ENCODE measurements around the gene TCN2. TPM values are rescaled to one million over a fixed set of nuclear protein-coding genes. Genes with fewer than 3 reads are reported as not detected.
"Not testable (repeated sequence)": the region's sequence is repeated elsewhere in the genome, so short reads cannot be mapped to it uniquely, and the experiment has no call there.

The TCN2 gene
- total RNA-seq, 1 experiment from 2014 or later = 2.0 TPM

GRCh38 chr22:30609260-30610185 lies 2.5 kb downstream of the TCN2 start:
- DNase-seq (ENCODE audit: low read depth) = peak; percentile 81

DNA sequence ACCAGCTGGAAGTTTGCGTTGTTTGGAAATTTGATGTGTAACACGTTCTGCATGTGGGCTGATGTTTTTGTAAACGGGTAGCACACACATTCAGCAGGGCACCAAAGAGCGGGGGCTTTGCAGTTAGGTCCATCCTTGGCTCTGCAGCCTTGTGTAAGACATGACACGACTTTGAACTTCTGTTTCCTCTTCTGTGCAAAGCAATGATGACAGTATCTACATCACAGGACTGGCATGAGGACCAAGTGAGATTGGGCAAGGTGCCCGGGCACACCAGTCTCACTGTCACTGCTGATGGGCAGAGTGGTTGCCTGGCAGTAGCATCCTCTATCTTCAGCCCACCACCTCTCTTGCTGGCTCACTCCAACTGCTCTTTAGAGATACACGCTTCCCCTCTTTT lies 3.3 kb downstream of the TCN2 start:
- no peak for DNase-seq (ENCODE audit: low read depth)

DNA sequence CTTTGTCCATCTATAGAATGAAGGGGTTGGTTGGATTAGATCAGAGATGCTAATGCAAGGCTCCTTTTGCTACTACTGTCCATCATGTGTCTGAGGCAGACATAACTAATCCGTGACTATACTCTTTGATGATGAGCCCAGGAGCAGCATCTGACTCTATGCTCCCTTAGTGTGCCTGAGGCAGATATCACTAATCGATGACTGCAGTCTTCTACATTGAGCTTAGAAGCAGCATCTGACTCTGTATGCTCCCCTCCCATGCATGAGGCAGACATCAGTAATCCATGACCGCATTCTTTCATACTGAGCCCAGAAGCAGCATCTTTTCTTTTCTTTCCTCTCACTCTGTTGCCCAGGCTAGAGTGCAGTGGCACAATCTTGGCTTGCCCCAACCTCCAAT lies 4.2 kb downstream of the TCN2 start:
- no peak for DNase-seq (ENCODE audit: low read depth)

DNA sequence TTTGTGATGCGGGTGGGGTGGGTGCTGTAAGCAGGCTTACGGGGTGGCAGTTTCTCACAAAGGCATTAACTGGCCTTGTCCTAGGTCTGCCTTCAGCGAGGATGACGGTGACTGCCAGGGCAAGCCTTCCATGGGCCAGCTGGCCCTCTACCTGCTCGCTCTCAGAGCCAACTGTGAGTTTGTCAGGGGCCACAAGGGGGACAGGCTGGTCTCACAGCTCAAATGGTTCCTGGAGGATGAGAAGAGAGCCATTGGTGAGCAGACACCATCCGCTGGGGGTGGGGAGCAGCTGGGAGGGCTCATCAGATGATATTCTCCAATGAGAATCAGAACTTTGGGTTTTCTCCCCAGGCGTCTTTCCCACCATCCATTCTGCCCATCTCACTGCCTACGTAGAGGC lies 5.8 kb downstream of the TCN2 start:
- no peak for DNase-seq (ENCODE audit: low read depth)

GRCh38 chr22:30614268-30614667 lies 7.3 kb downstream of the TCN2 start:
- no peak for DNase-seq (ENCODE audit: low read depth)

- no peak for DNase-seq (ENCODE audit: low read depth)
These were observed 7.9 kb downstream of the TCN2 start for GRCh38 chr22:30614879-30615278.

GRCh38 chr22:30615543-30615954 lies 8.6 kb downstream of the TCN2 start:
- DNase-seq (ENCODE audit: low read depth) = no peak

GRCh38 chr22:30617819-30618218 lies 10.8 kb downstream of the TCN2 start:
- no peak for DNase-seq (ENCODE audit: low read depth)

- not testable (repeated sequence) for DNase-seq (ENCODE audit: low read depth)
These were observed 12.9 kb downstream of the TCN2 start for GRCh38 chr22:30619909-30620308.

DNA sequence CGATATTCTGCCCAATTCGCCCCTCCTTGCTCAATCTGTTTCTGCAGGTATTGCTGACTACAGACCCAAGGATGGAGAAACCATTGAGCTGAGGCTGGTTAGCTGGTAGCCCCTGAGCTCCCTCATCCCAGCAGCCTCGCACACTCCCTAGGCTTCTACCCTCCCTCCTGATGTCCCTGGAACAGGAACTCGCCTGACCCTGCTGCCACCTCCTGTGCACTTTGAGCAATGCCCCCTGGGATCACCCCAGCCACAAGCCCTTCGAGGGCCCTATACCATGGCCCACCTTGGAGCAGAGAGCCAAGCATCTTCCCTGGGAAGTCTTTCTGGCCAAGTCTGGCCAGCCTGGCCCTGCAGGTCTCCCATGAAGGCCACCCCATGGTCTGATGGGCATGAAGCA lies 19.4 kb downstream of the TCN2 start:
- no peak for DNase-seq (ENCODE audit: low read depth)

DNA sequence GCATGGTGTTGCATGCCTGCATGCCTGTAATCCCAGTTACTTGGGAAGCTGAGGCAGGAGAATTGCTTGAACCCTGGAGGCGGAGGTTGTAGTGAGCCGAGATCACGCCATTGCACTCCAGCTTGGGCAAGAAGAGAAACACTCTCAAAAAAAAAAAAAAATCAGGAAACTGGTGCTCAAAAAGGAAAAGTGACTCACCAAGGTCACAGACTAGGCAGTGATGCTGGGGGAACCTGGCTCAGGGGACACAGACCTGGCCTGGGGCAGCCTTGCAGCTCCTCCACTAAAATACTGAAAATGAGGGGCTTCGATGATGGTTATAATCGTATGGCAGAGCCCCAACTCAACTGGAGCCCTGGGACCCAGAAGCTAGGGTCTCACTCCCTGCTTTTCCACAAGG lies 20.5 kb downstream of the TCN2 start:
- no peak for DNase-seq (ENCODE audit: low read depth)

- DNase-seq (ENCODE audit: low read depth) = no peak
These were observed 21.5 kb downstream of the TCN2 start for GRCh38 chr22:30628491-30628890.

- DNase-seq (ENCODE audit: low read depth) = not testable (repeated sequence)
These were observed 24.5 kb downstream of the TCN2 start for GRCh38 chr22:30631469-30631868.

DNA sequence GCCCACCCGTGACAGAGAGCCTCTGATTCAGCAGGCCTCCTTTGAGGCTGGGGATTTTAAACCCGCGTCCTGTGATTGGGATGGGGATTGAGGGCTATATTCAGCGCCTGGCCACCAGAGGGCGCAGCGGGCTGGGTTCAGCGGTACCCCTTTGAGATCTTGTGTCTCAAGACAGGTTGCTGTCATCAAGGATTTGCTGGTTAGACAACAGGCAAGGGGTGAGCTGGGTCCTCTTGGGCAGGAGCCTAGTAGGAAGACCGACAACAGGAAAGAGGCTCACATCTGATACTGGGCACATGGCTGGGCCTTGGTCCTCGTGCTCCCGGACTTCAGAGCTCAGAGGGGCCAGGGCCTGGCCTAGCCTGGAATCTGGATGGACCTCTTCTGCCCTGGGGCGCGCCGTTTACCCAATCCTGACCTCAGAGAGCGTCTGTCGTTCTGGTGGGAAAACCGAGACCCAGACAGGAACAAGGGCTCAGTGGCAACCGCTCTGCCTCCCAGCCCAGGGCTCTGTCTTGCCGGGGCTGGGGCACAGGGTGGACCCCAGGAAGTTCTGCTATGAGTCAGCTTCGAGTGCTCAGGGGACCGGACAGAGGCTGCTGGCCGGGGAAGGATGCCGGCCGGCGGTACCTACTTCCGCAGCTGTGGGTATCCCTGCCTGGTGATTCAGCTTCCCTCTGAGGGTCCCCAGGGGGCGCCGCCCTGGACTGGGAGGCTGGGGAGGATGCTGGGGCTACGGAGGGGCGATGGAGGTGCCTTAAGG lies 27.7 kb downstream of the TCN2 start:
- DNase-seq (ENCODE audit: low read depth) = peak; percentile 89

GRCh38 chr22:30635273-30636225 lies 28.6 kb downstream of the TCN2 start, which contains the start of gene SLC35E4:
Gene SLC35E4 (plus strand): TSS chr22:30635781. CDS start chr22:30636451, 670 bp downstream.
- DNase-seq (ENCODE audit: low read depth) = peak; percentile 95

DNA sequence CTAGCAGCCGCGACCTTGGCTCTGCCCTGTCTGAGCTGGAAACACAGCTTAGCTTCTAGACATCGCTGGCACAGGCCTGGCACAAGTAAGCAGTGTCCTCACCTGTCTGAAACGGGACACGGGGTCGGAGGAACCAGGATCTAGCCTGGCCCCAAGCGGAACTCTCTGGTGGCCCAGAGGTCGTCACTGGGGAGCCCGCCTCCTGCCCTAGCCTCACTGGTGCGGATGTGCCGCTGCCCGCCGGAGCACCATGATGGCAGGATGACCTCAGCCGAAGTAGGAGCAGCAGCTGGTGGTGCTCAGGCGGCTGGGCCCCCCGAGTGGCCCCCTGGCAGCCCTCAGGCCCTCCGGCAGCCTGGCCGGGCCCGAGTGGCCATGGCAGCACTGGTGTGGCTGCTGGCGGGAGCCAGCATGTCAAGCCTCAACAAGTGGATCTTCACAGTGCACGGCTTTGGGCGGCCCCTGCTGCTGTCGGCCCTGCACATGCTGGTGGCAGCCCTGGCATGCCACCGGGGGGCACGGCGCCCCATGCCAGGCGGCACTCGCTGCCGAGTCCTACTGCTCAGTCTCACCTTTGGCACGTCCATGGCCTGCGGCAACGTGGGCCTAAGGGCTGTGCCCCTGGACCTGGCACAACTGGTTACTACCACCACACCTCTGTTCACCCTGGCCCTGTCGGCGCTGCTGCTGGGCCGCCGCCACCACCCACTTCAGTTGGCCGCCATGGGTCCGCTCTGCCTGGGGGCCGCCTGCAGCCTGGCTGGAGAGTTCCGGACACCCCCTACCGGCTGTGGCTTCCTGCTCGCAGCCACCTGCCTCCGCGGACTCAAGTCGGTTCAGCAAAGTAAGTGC lies 29.5 kb downstream of the TCN2 start:
- peak; percentile 62 for DNase-seq (ENCODE audit: low read depth)

GRCh38 chr22:30637701-30638114 lies 30.7 kb downstream of the TCN2 start:
- no peak for DNase-seq (ENCODE audit: low read depth)

DNA sequence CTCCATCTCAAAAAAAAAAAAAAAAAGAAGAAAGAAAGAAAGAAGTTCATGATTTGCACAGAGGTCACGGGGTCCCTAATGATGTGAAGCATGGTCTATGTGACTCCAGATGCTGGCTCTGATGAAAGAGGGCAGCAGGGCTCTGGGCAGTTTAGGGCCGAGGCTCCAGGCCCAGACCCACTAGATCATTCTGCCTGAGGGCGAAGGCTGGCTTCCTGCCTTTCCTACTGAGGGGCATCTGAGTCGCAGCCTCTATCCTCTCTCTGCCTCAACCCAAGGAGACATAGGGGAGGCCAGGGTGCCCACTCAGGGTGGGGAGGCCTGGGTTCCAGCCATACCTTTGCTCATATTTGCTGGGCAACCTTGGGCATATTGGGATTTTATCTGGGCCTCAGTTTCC lies 33.4 kb downstream of the TCN2 start:
- no peak for DNase-seq (ENCODE audit: low read depth)

DNA sequence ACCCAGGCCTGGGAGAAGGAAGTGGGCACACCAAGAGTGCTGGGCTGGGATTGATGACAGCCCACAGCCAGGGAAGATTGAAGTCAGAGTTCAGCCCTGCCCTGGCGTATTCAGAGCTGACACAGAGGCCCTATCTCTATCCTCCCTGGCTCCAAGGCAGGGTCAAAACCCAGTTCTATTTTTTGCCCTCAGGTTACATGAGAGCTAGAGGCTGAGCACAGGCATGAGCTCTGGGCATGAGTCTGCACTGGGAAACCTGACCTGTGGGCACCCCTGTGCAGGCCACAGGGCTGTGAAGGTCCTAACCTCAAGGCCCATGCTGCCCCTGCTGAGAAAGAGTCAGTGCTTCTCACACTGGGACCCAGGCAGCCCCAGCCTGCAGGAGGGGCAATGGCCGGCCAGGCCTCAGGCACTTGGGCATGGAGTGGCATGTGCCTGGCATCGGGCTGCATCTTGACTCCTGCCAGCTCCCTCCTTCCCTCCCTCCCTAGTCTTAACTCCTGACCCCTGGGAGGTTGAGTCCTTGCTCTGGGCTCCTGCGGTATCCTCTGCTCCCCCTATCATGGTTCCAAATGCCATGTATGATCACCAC lies 34.0 kb downstream of the TCN2 start:
- DNase-seq (ENCODE audit: low read depth) = no peak

Measured in Daoy (cell line).